Muscle of arm (tissue), 12 donors: ENCODE results near the gene ZC3H7B. TPM values are rescaled to one million over a fixed set of nuclear protein-coding genes. Genes with fewer than 3 reads are reported as not detected.

Experiments
- polyA plus RNA-seq, 12 donors: library from polyadenylated mRNA; unstranded; fragments of 120-200 nt; gene quantifications; one replicate each; pipeline ENCODE4 v1.2.1, GENCODE V29; 2013; ENCODE audit not compliant: insufficient read length in 12 of 12

The ZC3H7B gene
- polyA plus RNA-seq, 12 donors: 32.3 to 57.9 (median 37.8) TPM; not detected in 1

Other genes with a start within 250 kb of the ZC3H7B start
- gene EP300, start 208.9 kb upstream of the ZC3H7B start, polyA plus RNA-seq: 10 to 100 TPM in 11 of 12 donors, not detected in 1; 28.3 to 74.5 (median 36.8) TPM
- gene L3MBTL2, start 96.2 kb upstream of the ZC3H7B start, polyA plus RNA-seq: 10 to 100 TPM in 11 of 12 donors, not detected in 1; 12.3 to 17.1 (median 14.8) TPM
- gene CHADL, start 60.6 kb upstream of the ZC3H7B start, polyA plus RNA-seq: 1 to 10 TPM in 10 of 12 donors, not detected in 2; 2.6 to 5.4 (median 3.3) TPM
- 10 to 100 TPM in 11 of 12 donors, not detected in 1; 23.1 to 30.2 (median 27.1) TPM for gene RANGAP1, start 15.3 kb upstream of the ZC3H7B start, polyA plus RNA-seq
- gene TEF, start 80.4 kb downstream of the ZC3H7B start, polyA plus RNA-seq: 10 to 100 TPM in 7 of 12 donors, 1 to 10 TPM in 4, not detected in 1; 8.3 to 15.5 (median 10.6) TPM
- gene TOB2, start 145.3 kb downstream of the ZC3H7B start, polyA plus RNA-seq: 10 to 100 TPM in 11 of 12 donors, not detected in 1; 29.9 to 54.2 (median 38.2) TPM
- gene PHF5A, start 167.2 kb downstream of the ZC3H7B start, polyA plus RNA-seq: 10 to 100 TPM in 11 of 12 donors, not detected in 1; 31.0 to 46.9 (median 39.6) TPM
- 100 to 1,000 TPM in 5 of 12 donors, 10 to 100 TPM in 6, not detected in 1; 70.3 to 124 (median 93.3) TPM for gene ACO2, start 167.6 kb downstream of the ZC3H7B start, polyA plus RNA-seq
- 10 to 100 TPM in 11 of 12 donors, not detected in 1; 16.5 to 27.3 (median 20.3) TPM for gene POLR3H, start 242.9 kb downstream of the ZC3H7B start, polyA plus RNA-seq